Ishikawa (cell line): Measurements from ENCODE around the gene LSM14B.

Experiments used
- EGR1 ChIP-seq: IDR thresholded peaks from 2 replicates; pipeline ENCODE4 v1.6.1; 2012
- FOXM1 ChIP-seq: IDR thresholded peaks from 2 replicates; pipeline ENCODE4 v1.6.1; 2012; ENCODE audit warnings: low read depth, borderline replicate concordance
- NFIC ChIP-seq: IDR thresholded peaks from 2 replicates; pipeline ENCODE4 v1.6.1; 2012
- RAD21 ChIP-seq: IDR thresholded peaks from 2 replicates; pipeline ENCODE4 v1.6.1; 2012; ENCODE audit warnings: low read depth
- YY1 ChIP-seq: IDR thresholded peaks from 2 replicates; pipeline ENCODE4 v1.6.1; 2012; ENCODE audit warnings: low read depth
- TF ChIP-seq, protein P1 (sequence below): IDR thresholded peaks from 2 replicates; pipeline ENCODE4 v1.6.1; 2012
- TF ChIP-seq, protein P2 (sequence below): IDR thresholded peaks from 2 replicates; pipeline ENCODE4 v1.6.1; 2012; ENCODE audit warnings: low read depth, mild to moderate bottlenecking

DNA sequence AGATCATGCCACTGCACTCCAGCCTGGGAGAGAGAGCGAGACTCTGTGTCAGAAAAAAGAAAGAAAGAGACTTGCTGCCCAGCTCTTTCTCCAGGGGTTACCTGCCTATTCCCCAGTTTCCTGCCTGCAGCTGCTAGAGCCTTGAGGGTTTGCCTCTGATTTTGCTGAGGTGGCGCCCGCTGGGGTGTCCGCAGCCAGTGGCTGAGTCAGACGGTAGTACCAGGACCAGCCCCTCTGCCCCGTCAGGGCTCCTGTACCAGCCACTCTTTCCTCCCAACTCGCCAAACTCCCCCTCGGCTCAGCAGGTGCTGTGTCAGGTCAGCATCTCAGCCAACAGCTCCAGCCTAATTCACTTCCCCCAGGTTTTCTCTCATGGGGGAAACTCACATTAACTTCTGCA lies 7.4 kb upstream of the LSM14B start:
- TF ChIP-seq, protein P1, sequence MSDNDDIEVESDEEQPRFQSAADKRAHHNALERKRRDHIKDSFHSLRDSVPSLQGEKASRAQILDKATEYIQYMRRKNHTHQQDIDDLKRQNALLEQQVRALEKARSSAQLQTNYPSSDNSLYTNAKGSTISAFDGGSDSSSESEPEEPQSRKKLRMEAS: no peak
- no peak for TF ChIP-seq RAD21
- TF ChIP-seq, protein P2, sequence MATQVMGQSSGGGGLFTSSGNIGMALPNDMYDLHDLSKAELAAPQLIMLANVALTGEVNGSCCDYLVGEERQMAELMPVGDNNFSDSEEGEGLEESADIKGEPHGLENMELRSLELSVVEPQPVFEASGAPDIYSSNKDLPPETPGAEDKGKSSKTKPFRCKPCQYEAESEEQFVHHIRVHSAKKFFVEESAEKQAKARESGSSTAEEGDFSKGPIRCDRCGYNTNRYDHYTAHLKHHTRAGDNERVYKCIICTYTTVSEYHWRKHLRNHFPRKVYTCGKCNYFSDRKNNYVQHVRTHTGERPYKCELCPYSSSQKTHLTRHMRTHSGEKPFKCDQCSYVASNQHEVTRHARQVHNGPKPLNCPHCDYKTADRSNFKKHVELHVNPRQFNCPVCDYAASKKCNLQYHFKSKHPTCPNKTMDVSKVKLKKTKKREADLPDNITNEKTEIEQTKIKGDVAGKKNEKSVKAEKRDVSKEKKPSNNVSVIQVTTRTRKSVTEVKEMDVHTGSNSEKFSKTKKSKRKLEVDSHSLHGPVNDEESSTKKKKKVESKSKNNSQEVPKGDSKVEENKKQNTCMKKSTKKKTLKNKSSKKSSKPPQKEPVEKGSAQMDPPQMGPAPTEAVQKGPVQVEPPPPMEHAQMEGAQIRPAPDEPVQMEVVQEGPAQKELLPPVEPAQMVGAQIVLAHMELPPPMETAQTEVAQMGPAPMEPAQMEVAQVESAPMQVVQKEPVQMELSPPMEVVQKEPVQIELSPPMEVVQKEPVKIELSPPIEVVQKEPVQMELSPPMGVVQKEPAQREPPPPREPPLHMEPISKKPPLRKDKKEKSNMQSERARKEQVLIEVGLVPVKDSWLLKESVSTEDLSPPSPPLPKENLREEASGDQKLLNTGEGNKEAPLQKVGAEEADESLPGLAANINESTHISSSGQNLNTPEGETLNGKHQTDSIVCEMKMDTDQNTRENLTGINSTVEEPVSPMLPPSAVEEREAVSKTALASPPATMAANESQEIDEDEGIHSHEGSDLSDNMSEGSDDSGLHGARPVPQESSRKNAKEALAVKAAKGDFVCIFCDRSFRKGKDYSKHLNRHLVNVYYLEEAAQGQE: no peak
- TF ChIP-seq YY1: no peak
- TF ChIP-seq NFIC: no peak
- TF ChIP-seq EGR1: no peak
- no peak for TF ChIP-seq FOXM1
